ENCODE measurements around the gene FERMT1.

Gene FERMT1

GRCh38 chr20:6030453-6031080 is 92.3 kb downstream of the FERMT1 start:
- no peak for DNase-seq
- TF ChIP-seq POLR2A (IDR thresholded peaks at IDR 0.05; ENCODE audit: low read length) (no peak), GATA1 (IDR thresholded peaks at IDR 0.05; ENCODE audit: low read depth, low read length) (no peak)

GRCh38 chr20:6029538-6029937 is 93.3 kb downstream of the FERMT1 start:
- no peak for TF ChIP-seq GATA1 (IDR thresholded peaks at IDR 0.05; ENCODE audit: low read depth, low read length)
- no peak for TF ChIP-seq POLR2A (IDR thresholded peaks at IDR 0.05; ENCODE audit: low read length)
- DNase-seq: no peak

DNA sequence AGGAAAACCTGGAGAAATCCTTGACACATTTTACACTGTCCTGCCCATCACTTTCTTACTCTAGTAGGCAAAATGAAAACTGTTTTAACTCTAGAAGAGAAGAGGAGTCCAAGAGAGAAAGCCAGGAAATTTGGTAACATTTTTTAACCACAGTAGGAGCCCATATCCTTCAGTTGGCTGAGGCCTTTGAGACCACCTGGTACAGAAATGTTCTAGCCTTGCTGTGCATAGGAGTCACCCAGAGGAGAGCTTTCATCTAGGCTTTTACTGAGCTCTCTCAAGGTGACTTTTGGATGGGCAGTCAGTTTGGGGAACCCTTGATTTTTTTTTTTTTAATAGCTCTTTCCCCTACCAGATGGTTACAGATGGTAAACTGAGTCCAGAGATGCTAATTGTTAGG is 94.0 kb downstream of the FERMT1 start:
- DNase-seq: no peak
- TF ChIP-seq POLR2A (IDR thresholded peaks at IDR 0.05; ENCODE audit: low read length): no peak
- no peak for TF ChIP-seq GATA1 (IDR thresholded peaks at IDR 0.05; ENCODE audit: low read depth, low read length)

DNA sequence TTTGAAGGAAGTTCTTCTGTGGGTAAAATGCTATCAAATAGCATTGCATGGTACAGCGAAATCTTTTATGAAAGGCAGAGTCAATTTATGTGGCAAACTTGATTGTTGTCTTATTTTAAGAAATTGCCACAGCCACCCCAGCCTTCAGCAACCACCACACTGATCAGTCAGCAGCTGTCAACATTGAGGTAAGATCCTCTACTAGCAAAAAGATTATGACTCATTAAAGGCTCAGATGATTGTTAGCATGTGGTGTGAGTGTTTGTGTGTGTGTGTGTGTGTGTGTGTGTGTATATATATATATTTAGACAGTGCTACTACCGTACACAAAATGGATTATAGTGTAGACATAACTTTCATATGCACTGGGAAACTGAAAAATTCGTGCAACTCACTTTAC is 96.8 kb downstream of the FERMT1 start:
- no peak for DNase-seq
- TF ChIP-seq POLR2A (IDR thresholded peaks at IDR 0.05; ENCODE audit: low read length) (no peak), GATA1 (IDR thresholded peaks at IDR 0.05; ENCODE audit: low read depth, low read length) (no peak)

All from erythroblast (primary cell).